ENCODE measurements around the gene SLCO2B1. TPM values are rescaled to one million over a fixed set of nuclear protein-coding genes. Genes with fewer than 3 reads are reported as not detected.
"Not testable (repeated sequence)": the region's sequence is repeated elsewhere in the genome, so short reads cannot be mapped to it uniquely, and the experiment has no call there.

Gene SLCO2B1
- total and polyA plus RNA-seq, 8 donors: 3.3 to 68.2 (median 16.0) TPM

DNA sequence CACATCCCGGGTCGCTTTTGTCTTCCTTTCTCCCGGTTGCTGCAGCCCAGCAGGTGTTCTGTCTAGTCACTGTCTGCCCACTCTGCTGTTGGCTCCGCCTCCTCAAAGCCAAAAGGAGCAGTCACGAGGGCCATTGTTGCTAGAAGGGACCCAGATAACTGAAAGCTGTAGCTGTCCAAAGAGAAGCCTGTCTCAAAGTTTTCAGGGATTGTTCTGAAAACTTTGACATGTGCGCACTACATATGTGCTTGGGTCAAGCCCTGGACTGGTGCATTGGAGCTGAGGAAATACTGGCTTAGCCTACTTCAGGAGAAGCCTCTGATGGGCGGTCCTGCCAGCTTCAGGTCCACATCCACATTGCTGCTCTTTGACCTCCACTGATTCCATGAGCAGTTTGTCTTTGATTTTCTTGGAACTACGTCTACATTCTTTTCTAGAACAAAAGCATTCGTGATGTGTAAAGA is 45.4 kb upstream of the SLCO2B1 start:
- no peak for TF ChIP-seq POLR2A (IDR thresholded peaks at IDR 0.05)
- TF ChIP-seq, protein P1, sequence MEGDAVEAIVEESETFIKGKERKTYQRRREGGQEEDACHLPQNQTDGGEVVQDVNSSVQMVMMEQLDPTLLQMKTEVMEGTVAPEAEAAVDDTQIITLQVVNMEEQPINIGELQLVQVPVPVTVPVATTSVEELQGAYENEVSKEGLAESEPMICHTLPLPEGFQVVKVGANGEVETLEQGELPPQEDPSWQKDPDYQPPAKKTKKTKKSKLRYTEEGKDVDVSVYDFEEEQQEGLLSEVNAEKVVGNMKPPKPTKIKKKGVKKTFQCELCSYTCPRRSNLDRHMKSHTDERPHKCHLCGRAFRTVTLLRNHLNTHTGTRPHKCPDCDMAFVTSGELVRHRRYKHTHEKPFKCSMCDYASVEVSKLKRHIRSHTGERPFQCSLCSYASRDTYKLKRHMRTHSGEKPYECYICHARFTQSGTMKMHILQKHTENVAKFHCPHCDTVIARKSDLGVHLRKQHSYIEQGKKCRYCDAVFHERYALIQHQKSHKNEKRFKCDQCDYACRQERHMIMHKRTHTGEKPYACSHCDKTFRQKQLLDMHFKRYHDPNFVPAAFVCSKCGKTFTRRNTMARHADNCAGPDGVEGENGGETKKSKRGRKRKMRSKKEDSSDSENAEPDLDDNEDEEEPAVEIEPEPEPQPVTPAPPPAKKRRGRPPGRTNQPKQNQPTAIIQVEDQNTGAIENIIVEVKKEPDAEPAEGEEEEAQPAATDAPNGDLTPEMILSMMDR (IDR thresholded peaks at IDR 0.05): no peak
- no peak for TF ChIP-seq POLR2AphosphoS5 (IDR thresholded peaks at IDR 0.05)
- TF ChIP-seq EP300 (IDR thresholded peaks at IDR 0.05): no peak
- DNase-seq: no peak
- Histone ChIP-seq H3K27me3 (peaks cover 0 to 13% (median 0%) of the 10 kb centered on the region in 3 donors), H3K27ac (no peak overlapping the region), H3K4me3 (no peak overlapping the region), H3K9me3 (no peaks in the 10 kb centered on the region), H3K36me3 (no peaks in the 10 kb centered on the region), H3K4me1 (no peaks in the 10 kb centered on the region)
- intact Hi-C loops (cut with DNase I; ENCODE audit: low total_unique reads): no loop called here
- 46 to 65% (median 55%) methylated on average over 8 to 9 of the region's 9 CpGs for WGBS, 5 donors

DNA sequence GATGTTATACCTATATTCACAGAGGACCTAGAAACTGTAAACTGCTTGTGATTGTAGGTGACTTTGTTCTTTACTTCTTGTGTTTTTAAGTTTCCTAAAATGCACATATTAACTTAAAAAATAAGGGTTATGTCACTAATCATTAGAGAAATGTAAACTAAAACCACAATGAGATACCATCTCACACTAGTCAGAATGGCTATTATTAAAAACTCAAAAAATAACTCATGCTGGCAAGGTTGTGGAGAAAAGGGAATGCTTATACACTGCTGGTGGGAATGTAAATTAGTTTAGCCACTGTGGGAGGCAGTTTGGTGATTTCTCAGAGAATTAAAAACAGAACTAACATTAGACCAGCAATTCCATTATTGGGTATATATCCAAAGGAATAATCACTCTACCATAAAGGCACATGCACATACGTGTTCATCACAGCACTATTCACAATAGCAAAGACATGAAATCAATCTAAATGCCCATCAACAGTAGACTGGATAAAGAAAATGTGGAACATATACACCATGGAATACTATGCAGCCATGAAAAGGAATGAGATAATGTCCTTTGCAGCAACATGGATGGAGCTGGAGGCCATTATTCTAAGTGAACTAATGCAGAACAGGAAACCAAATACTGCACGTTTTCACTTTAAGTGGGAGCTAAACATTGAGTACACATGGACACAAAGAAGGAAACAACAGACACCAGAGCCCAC is 44.8 kb upstream of the SLCO2B1 start:
- H3K4me1 ChIP-seq; H3K4me3 ChIP-seq; DNase-seq; H3K36me3 ChIP-seq; intact Hi-C loops (cut with DNase I; ENCODE audit: low total_unique reads); H3K27ac ChIP-seq; H3K9me3 ChIP-seq: not testable (repeated sequence)
- H3K27me3 ChIP-seq: peaks cover 0 to 13% (median 0%) of the 10 kb centered on the region in 3 donors
- 57 to 77% (median 75%) methylated on average over 2 of the region's 2 CpGs for WGBS, 5 donors

DNA sequence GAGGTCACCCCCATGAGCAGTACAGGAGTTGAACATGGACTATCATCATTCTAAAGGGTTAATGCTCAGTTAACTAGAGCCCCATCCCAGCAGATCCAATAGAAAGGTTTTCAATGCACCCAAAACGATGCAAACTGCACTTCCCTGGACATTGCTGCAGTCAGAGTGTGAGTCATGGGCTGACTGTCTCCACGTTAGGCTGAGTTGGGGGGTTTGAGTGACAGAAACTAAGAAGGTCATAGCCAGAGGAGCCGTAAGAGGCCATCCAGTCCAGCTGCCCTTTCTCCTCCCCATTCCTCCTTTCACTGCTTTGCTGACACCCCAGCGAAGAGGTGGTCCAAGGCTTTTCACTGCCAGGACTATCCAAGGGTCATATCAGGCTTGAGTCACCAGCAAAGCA is 43.7 kb upstream of the SLCO2B1 start:
- Histone ChIP-seq H3K27ac (no peak overlapping the region), H3K36me3 (no peaks in the 10 kb centered on the region), H3K4me3 (no peak overlapping the region), H3K27me3 (peaks cover 0 to 7% (median 0%) of the 10 kb centered on the region in 3 donors), H3K4me1 (no peaks in the 10 kb centered on the region), H3K9me3 (peaks cover 0 to 8% (median 3%) of the 10 kb centered on the region in 4 donors)
- 51 to 58% (median 54%) methylated on average over 4 of the region's 4 CpGs for WGBS, 5 donors
- intact Hi-C loops (cut with DNase I; ENCODE audit: low total_unique reads): no loop called here
- no peak for DNase-seq
- TF ChIP-seq, protein P1 (IDR thresholded peaks at IDR 0.05): no peak
- TF ChIP-seq POLR2A (IDR thresholded peaks at IDR 0.05) (no peak), EP300 (IDR thresholded peaks at IDR 0.05) (no peak), POLR2AphosphoS5 (IDR thresholded peaks at IDR 0.05) (no peak)

DNA sequence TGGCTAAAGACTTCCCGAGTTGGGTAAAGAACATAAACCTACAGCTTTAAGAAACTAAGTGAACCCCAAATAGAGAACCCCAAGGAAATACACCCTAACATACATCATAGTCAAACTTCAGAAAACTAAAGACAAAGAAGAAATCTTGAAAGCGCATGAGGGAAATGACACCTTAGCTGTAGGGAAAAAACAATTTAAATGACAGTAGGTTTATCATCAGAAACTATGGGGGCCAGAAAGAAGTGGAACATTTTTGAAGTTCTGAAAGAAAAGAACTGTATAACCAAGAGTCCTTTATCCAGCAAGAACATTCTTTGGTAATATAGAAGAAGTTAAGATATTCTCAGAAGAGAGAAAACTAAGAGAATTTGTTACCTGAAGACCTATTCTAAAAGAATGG is 38.7 kb upstream of the SLCO2B1 start:
- H3K9me3 ChIP-seq: peaks cover 0 to 30% (median 23%) of the 10 kb centered on the region in 4 donors
- TF ChIP-seq EP300 (IDR thresholded peaks at IDR 0.05) (no peak), POLR2A (IDR thresholded peaks at IDR 0.05) (no peak), POLR2AphosphoS5 (IDR thresholded peaks at IDR 0.05) (no peak)
- TF ChIP-seq, protein P1 (IDR thresholded peaks at IDR 0.05): no peak
- WGBS, 5 donors: 87 to 95% (median 89%) methylated on average over 2 of the region's 2 CpGs
- intact Hi-C loops (cut with DNase I; ENCODE audit: low total_unique reads): no loop called here
- no peaks in the 10 kb centered on the region for H3K4me1 ChIP-seq
- H3K27me3 ChIP-seq: no peaks in the 10 kb centered on the region
- H3K4me3 ChIP-seq: no peak overlapping the region
- no peaks in the 10 kb centered on the region for H3K36me3 ChIP-seq
- no peak overlapping the region for H3K27ac ChIP-seq
- DNase-seq: no peak

DNA sequence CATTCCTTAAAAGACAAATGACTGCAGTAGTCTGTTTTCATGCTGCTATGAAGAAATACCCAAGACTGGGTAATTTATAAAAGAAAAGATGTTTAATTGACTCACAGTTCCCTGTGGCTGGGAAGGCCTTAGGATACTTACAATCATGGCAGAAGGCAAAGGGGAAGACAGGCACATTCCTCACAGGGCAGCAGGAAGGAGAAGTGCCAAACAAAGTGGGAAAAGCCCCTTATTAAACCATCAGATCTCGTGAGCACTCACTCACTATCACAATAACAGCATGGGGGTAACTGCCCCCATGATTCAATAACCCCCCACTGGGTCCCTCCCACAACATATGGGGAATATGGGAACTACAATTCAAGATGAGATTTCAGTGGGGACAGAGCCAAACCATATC is 37.9 kb upstream of the SLCO2B1 start:
- no peaks in the 10 kb centered on the region for H3K36me3 ChIP-seq
- no peak overlapping the region for H3K4me3 ChIP-seq
- no peak for TF ChIP-seq POLR2AphosphoS5 (IDR thresholded peaks at IDR 0.05)
- no peak for TF ChIP-seq EP300 (IDR thresholded peaks at IDR 0.05)
- TF ChIP-seq, protein P1 (IDR thresholded peaks at IDR 0.05): no peak
- no peak for TF ChIP-seq POLR2A (IDR thresholded peaks at IDR 0.05)
- H3K9me3 ChIP-seq: peaks cover 0 to 30% (median 24%) of the 10 kb centered on the region in 4 donors
- H3K27ac ChIP-seq: no peak overlapping the region
- 17 to 46% (median 31%) methylated on average over 1 of the region's 1 CpG for WGBS, 5 donors
- no peaks in the 10 kb centered on the region for H3K27me3 ChIP-seq
- no peaks in the 10 kb centered on the region for H3K4me1 ChIP-seq
- DNase-seq: no peak
- intact Hi-C loops (cut with DNase I; ENCODE audit: low total_unique reads): no loop called here
